K562 (cell line): Measurements from ENCODE around the gene NPB. TPM values are rescaled to one million over a fixed set of nuclear protein-coding genes. Genes with fewer than 3 reads are reported as not detected.

Source experiments
- CBFA2T2 ChIP-seq: fragments of 450-650 bp; conservative IDR thresholded peaks from 2 replicates; pipeline ENCODE4 v1.6.1; 2017; ENCODE audit warnings: mild to moderate bottlenecking
- CBX8 ChIP-seq: fragments of 200-600 bp; sonication (generic); IDR thresholded peaks from 2 replicates; pipeline ENCODE4 v1.6.1; 2012; ENCODE audit warnings: borderline replicate concordance, mixed run types, low read depth, mild to moderate bottlenecking, moderate library complexity, mixed read lengths, low read length, control low read depth, inconsistent platforms; ENCODE audit not compliant: poor library complexity, severe bottlenecking; ENCODE audit errors: extremely low read depth
- CCNT2 ChIP-seq: IDR thresholded peaks from 2 replicates; pipeline ENCODE4 v1.6.1; 2011; ENCODE audit warnings: borderline replicate concordance, low read depth, mild to moderate bottlenecking, moderate library complexity, mixed read lengths, low read length; ENCODE audit not compliant: insufficient read length; ENCODE audit errors: extremely low read depth
- CEBPG ChIP-seq, 3 experiments: fragments of 200-800 bp in 1 of 3; sonication (Bioruptor generic) in 1 of 3; sonication (generic) in 1 of 3; formaldehyde crosslinking in 1 of 3; IDR thresholded peaks in 2 of 3; conservative IDR thresholded peaks in 1 of 3; 2 replicates each; pipeline versions ENCODE4 v1.6.1 to v1.8.0; 2016 to 2022; ENCODE audit warnings: missing compliant biosample characterization in 2 of 3, missing genetic modification characterization in 2 of 3, mild to moderate bottlenecking in 1 of 3, missing genetic modification reagents in 1 of 3
- ETS1 ChIP-seq: conservative IDR thresholded peaks from 2 replicates; pipeline ENCODE4 v1.6.1; 2011; ENCODE audit warnings: low read depth, mild to moderate bottlenecking, low read length; ENCODE audit not compliant: control insufficient read depth
- TBP ChIP-seq: optimal IDR thresholded peaks from 2 replicates; pipeline ENCODE3; 2011; ENCODE audit warnings: low read depth, low read length, improper control_type of control experiment
- ZBTB40 ChIP-seq, 2 experiments: fragments of 450-650 bp in 1 of 2; sonication (generic) in 1 of 2; formaldehyde crosslinking in 1 of 2; IDR thresholded peaks; 2 replicates each; pipeline versions ENCODE4 v1.7.1 to v1.9.0; 2016 to 2022; ENCODE audit warnings: inconsistent platforms in 1 of 2, mild to moderate bottlenecking in 1 of 2, missing genetic modification reagents in 1 of 2
- ZBTB43 ChIP-seq: sonication (generic); formaldehyde crosslinking; IDR thresholded peaks from 2 replicates; pipeline ENCODE4 v1.8.0; 2023; ENCODE audit warnings: mild to moderate bottlenecking, missing genetic modification reagents
- polyA plus RNA-seq, 8 experiments: library from polyadenylated mRNA; depleted of rRNA in 4 of 8; stranded (reverse) in 5 of 8; unstranded in 3 of 8; fragments of >200 nt; fragmentation: Nextera tagmentation in 2 of 8; fragmentation: Illumina TruSeq in 1 of 8; extraction: Ambion mirVana in 2 of 8; extraction: Trizol in 1 of 8; gene quantifications; 2 replicates each; pipeline versions ENCODE4 v1.2.1 to v1.2.3, GENCODE V29; 2011 to 2014; ENCODE audit warnings: inconsistent platforms in 1 of 8, missing spikeins in 1 of 8
- total RNA-seq, 7 experiments: library from RNA; depleted of rRNA in 6 of 7; stranded (reverse); fragments of >200 nt in 6 of 7; fragmentation: Illumina TruSeq in 2 of 7; extraction: Trizol in 2 of 7; gene quantifications; 2 replicates each; pipeline versions ENCODE4 v1.2.1 to v1.2.3, GENCODE V29; 2011 to 2021; ENCODE audit warnings: low replicate concordance in 1 of 7
- TF ChIP-seq, protein P1 (sequence below): sonication (generic); formaldehyde crosslinking; IDR thresholded peaks from 2 replicates; pipeline ENCODE4 v1.8.1; 2023; ENCODE audit warnings: mild to moderate bottlenecking, missing genetic modification reagents

The NPB gene
- total and polyA plus RNA-seq, 9 of the 15 experiments (the other 6 are each of a cell fraction or from before 2014, with no cell fraction given): 0.03 to 0.61 (median 0.14) TPM; not detected in 2

DNA sequence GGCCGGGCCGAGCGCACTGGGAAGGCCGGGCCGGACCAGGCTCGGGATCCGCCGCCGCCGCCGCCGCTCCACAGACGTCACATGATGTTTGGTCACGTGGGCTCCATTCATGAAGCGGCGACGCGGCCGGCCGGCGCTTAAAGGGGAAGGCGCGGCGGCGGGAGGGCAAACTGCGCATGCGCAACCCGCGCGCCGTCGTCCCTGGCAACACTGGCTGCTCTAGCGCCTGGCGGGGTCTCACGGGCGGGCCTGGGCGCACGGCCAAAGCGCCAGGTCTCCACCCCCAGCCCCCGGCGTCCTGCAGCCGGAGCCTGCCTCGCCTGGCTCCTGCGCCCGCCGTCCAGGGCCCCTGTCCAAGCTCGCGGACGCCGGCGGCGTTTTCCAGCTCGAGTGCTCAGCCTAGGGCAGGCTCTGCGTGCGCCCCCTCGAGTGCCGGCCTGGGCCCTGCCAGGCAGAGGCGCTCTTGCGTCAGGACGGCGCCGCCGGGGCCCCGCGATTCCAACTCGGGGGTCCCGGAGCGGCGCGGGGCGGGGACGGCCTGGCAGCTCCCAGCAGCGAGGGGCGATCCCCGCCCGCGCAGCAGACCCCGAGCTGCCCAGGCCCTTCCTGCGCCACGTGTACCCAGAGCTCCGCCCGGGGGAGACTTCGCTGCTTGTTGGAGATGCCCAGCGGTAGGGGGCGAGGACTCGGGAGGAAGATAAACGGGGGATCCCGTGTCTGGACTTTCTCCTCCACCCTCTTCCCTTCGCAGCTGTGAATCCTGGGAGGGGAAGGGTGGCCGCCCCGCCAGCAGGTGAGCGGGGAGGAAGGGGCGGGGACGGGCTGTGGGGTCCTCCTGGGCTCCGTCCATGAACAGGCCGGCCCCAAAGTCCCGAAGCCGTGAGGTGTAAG, 25.9 kb downstream of the NPB start, which contains the start of gene MAFG (continued):
- TF ChIP-seq CEBPG (CRISPR knock-in tag; IDR thresholded peaks at IDR 0.05) (peak; percentile 78), CEBPG (tag; conservative IDR thresholded peaks at IDR 0.05 in 1 of 2, IDR thresholded peaks at IDR 0.05 in 1 of 2) (peak in 1 of 2 experiments; percentile 26; a peak in 1 of 4 replicates), CBX8 (no peak), CCNT2 (peak; percentile 79), TBP (peak; percentile 54), CBFA2T2 (peak; percentile 87), ZBTB40 (IDR thresholded peaks at IDR 0.05) (0 out of 2 replicates have a peak, but pooled peaks have one; percentile 30), ZBTB40 (CRISPR knock-in tag; IDR thresholded peaks at IDR 0.05) (no peak), ZBTB43 (CRISPR knock-in tag) (peak; percentile 86; the same call in 1 of the 2 replicates), ETS1 (peak; percentile 31; the same call in 1 of the 2 replicates)
- TF ChIP-seq, protein P1, sequence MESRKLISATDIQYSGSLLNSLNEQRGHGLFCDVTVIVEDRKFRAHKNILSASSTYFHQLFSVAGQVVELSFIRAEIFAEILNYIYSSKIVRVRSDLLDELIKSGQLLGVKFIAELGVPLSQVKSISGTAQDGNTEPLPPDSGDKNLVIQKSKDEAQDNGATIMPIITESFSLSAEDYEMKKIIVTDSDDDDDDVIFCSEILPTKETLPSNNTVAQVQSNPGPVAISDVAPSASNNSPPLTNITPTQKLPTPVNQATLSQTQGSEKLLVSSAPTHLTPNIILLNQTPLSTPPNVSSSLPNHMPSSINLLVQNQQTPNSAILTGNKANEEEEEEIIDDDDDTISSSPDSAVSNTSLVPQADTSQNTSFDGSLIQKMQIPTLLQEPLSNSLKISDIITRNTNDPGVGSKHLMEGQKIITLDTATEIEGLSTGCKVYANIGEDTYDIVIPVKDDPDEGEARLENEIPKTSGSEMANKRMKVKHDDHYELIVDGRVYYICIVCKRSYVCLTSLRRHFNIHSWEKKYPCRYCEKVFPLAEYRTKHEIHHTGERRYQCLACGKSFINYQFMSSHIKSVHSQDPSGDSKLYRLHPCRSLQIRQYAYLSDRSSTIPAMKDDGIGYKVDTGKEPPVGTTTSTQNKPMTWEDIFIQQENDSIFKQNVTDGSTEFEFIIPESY: peak; percentile 86
